Testis (tissue), 3 donors: ENCODE measurements around the gene MYF5. TPM values are rescaled to one million over a fixed set of nuclear protein-coding genes. Genes with fewer than 3 reads are reported as not detected.

Source experiments
- DNase-seq: peaks from one replicate; pipeline ENCODE4 v3.0.0-alpha.2; 2019
- H3K27ac ChIP-seq, 2 donors: fragments of 200-600 bp; sonication (generic); one replicate each; pipeline ENCODE4 v1.5.1; 2019
- H3K27me3 ChIP-seq: fragments of 200-600 bp; sonication (generic); one replicate; pipeline ENCODE4 v1.5.1; 2019
- H3K36me3 ChIP-seq: fragments of 200-600 bp; sonication (generic); one replicate; pipeline ENCODE4 v1.5.1; 2017; ENCODE audit warnings: low read depth; ENCODE audit errors: missing control alignments
- H3K4me1 ChIP-seq: fragments of 200-600 bp; sonication (generic); one replicate; pipeline ENCODE4 v1.5.1; 2019
- H3K4me3 ChIP-seq, 2 donors: fragments of 200-600 bp; sonication (generic); one replicate each; pipeline ENCODE4 v1.5.1; 2017 to 2019
- H3K9me3 ChIP-seq: fragments of 200-600 bp; sonication (generic); one replicate; pipeline ENCODE4 v1.5.1; 2017
- POLR2A ChIP-seq: fragments of 450-650 bp; IDR thresholded peaks from one replicate; pipeline ENCODE4 v1.6.1; 2017; ENCODE audit warnings: antibody characterized with exemption, mild to moderate bottlenecking, moderate library complexity
- WGBS, 2 donors: methylation state at CpG; one replicate each; pipeline ENCODE4 v1.1.5; 2018; 5-methylcytosine and 5-hydroxymethylcytosine counted together
- intact Hi-C: fragments of 100-400 bp; cut with DNase I; formaldehyde crosslinking; loops from one replicate; pipeline ENCODE4 v1.15.1; 2023; ENCODE audit warnings: low total_unique reads
- polyA plus RNA-seq: library from polyadenylated mRNA; stranded (reverse); fragments of 350-450 nt; fragmentation: Illumina TruSeq; extraction: RNeasy Lipid Tissue Mini Kit (QIAGEN cat#74804); gene quantifications from one replicate; pipeline ENCODE4 v1.2.3, GENCODE V29; 2014; ENCODE audit warnings: low read depth, low replicate concordance; ENCODE audit not compliant: insufficient read depth
- total RNA-seq, 2 donors: library from RNA; depleted of rRNA; stranded (reverse); fragments of >200 nt; gene quantifications; one replicate each; pipeline ENCODE4 v1.2.3, GENCODE V29; 2016
- TF ChIP-seq, protein P1 (sequence below), 3 experiments: fragments of 450-650 bp in 2 of 3; fragments of 200-600 bp in 1 of 3; sonication (generic) in 1 of 3; IDR thresholded peaks; one replicate each; pipeline ENCODE4 v1.5.1; 2016 to 2019; ENCODE audit warnings: antibody characterized with exemption in 3 of 3, mild to moderate bottlenecking in 2 of 3, moderate library complexity in 1 of 3

The MYF5 gene
- total and polyA plus RNA-seq, 3 donors from 2014 or later: not detected

DNA sequence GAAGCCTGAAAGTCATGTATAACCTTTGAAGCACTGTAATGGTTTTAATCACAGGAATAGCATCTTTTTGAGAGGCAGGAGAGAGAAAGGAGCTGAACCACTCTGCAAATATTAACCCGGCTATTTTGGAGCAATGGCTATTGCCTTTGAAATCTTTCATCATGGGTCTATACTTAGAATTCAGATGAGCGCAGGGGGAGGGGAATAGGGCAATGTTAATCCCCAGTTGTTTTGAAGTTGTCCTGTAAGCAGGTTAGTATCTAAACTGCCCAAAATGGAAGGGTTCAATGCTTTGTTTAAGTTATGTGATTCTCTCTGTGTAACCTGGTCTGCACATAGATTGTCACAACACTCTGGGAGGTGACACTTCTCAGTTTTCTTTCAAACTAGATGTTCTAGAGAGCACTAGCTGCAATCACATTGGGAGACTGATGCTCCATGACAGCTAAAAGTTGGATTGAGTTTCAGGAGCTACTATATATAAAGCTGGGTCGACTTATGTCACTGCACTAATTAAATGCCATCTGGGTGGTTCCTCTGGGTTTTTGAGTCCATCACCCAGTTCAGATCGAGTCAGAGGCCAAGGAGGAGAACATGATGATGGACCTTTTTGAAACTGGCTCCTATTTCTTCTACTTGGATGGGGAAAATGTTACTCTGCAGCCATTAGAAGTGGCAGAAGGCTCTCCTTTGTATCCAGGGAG lies 9.4 kb upstream of the MYF5 start, which contains the start of gene MYF6:
Gene MYF6, plus strand, starts transcription at position 509 of the 704 bp plus-strand sequence. Its CDS starts 86 bp downstream, at position 595.
- Histone ChIP-seq H3K36me3 (no peaks in the 10 kb centered on the region), H3K27me3 (no peaks in the 10 kb centered on the region), H3K27ac (no peak within 1 kb of the TSS), H3K4me1 (no peaks in the 10 kb centered on the region), H3K9me3 (no peaks in the 10 kb centered on the region), H3K4me3 (peak within 1 kb of the TSS in 1 of 2 donors; percentile 25)
- 54 to 57% methylated on average over 4 of the region's 4 CpGs for WGBS, 2 donors
- intact Hi-C loops: no loop called here
- no peak for DNase-seq
- TF ChIP-seq POLR2A: no peak
- TF ChIP-seq, protein P1, sequence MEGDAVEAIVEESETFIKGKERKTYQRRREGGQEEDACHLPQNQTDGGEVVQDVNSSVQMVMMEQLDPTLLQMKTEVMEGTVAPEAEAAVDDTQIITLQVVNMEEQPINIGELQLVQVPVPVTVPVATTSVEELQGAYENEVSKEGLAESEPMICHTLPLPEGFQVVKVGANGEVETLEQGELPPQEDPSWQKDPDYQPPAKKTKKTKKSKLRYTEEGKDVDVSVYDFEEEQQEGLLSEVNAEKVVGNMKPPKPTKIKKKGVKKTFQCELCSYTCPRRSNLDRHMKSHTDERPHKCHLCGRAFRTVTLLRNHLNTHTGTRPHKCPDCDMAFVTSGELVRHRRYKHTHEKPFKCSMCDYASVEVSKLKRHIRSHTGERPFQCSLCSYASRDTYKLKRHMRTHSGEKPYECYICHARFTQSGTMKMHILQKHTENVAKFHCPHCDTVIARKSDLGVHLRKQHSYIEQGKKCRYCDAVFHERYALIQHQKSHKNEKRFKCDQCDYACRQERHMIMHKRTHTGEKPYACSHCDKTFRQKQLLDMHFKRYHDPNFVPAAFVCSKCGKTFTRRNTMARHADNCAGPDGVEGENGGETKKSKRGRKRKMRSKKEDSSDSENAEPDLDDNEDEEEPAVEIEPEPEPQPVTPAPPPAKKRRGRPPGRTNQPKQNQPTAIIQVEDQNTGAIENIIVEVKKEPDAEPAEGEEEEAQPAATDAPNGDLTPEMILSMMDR (IDR thresholded peaks at IDR 0.05): no peak

DNA sequence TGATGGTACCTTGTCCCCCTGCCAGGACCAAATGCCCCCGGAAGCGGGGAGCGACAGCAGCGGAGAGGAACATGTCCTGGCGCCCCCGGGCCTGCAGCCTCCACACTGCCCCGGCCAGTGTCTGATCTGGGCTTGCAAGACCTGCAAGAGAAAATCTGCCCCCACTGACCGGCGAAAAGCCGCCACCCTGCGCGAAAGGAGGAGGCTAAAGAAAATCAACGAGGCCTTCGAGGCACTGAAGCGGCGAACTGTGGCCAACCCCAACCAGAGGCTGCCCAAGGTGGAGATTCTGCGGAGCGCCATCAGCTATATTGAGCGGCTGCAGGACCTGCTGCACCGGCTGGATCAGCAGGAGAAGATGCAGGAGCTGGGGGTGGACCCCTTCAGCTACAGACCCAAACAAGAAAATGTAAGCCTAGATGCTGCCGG lies 8.9 kb upstream of the MYF5 start:
- TF ChIP-seq, protein P1 (IDR thresholded peaks at IDR 0.05): no peak
- no peak for TF ChIP-seq POLR2A
- DNase-seq: no peak
- intact Hi-C loops: no loop called here
- Histone ChIP-seq H3K27me3 (no peaks in the 10 kb centered on the region), H3K4me3 (no peak overlapping the region), H3K9me3 (no peaks in the 10 kb centered on the region), H3K36me3 (no peaks in the 10 kb centered on the region), H3K4me1 (no peaks in the 10 kb centered on the region), H3K27ac (no peak overlapping the region)
- WGBS, 2 donors: 42 to 61% methylated on average over 13 to 21 of the region's 21 CpGs

DNA sequence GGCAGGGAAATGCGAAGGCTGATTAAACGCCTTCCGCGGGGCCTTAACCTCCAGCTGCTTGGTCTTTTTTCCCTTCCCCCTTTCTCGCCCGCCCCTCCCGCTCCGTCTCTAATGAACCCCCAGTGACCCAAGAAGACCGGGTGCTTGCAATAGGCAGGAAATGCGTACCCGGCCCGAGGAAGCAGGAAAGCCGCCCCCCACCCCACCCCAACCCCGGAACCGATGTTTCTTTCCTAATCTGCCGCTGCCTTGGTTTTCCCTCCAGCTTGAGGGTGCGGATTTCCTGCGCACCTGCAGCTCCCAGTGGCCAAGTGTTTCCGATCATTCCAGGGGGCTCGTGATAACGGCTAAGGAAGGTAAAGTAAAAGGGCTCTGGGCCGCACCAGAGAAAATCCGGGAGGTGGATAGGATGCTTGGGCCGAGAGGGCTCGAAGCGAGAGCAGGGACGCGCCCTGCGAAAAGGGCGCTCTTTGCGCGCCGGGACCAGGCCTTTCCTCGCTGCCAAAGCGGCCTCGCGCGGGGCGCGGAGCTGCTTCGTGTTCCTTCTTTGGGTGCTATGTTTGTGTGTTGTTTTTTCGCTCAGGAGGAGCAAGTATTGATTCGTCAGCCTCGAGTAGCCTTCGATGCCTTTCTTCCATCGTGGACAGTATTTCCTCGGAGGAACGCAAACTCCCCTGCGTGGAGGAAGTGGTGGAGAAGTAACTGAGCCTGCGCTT lies 8.3 kb upstream of the MYF5 start:
- intact Hi-C loops: no loop called here
- TF ChIP-seq POLR2A: no peak
- TF ChIP-seq, protein P1 (IDR thresholded peaks at IDR 0.05): no peak
- Histone ChIP-seq H3K4me1 (no peaks in the 10 kb centered on the region), H3K27ac (no peak overlapping the region), H3K36me3 (no peaks in the 10 kb centered on the region), H3K27me3 (no peaks in the 10 kb centered on the region), H3K9me3 (no peaks in the 10 kb centered on the region), H3K4me3 (peak overlapping the region in 1 of 2 donors; percentile 25)
- peak; percentile 14 for DNase-seq
- WGBS, 2 donors: 21 to 23% methylated on average over 24 to 50 of the region's 50 CpGs

DNA sequence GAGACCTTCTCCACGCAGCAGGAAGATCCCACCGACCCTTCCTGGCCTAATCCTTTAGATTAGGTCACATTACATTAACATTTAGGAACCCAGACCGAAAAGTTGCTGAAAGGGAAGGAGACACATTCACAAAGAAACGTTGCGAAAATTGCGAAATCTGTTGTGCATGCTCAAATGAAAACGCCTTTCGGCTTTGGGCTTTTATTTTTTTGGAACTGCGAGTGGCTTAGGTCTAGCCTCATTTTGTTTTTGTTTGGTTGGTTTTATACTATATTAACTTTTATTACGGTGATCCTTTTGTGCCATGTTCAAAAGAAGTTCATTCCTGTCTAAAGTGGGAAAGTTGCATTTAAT lies 7.8 kb upstream of the MYF5 start:
- H3K36me3 ChIP-seq: no peaks in the 10 kb centered on the region
- H3K9me3 ChIP-seq: no peaks in the 10 kb centered on the region
- no peak overlapping the region for H3K27ac ChIP-seq
- H3K27me3 ChIP-seq: no peaks in the 10 kb centered on the region
- no peaks in the 10 kb centered on the region for H3K4me1 ChIP-seq
- no peak for DNase-seq
- H3K4me3 ChIP-seq: peak overlapping the region in 1 of 2 donors; percentile 25
- no peak for TF ChIP-seq POLR2A
- TF ChIP-seq, protein P1 (IDR thresholded peaks at IDR 0.05): no peak
- intact Hi-C loops: no loop called here
- WGBS, 2 donors: 42 to 48% methylated on average over 10 of the region's 10 CpGs
